ENCODE measurements around the gene USF2.
"Not testable (repeated sequence)": the region's sequence is repeated elsewhere in the genome, so short reads cannot be mapped to it uniquely, and the experiment has no call there.

Gene USF2

DNA sequence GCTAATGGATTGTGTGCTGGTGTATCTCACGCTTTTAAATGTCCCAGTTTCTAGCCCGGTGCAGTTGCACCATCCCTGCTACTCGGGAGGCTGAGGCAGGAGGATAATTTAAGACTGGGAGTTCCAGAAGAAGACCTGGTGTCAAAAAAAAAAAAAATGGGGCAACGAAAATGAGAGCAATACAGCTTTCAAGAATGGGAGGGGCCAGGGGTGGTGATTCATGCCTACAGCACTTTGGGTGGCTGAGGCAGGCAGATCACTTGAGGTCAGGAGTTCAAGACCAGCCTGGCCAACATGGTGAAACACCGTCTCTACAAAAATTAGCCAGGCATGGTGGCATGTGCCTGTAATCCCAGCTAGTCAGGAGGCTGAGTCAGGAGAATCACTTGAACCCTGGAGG is 17.3 kb downstream of the USF2 start:
- DNase-seq = not testable (repeated sequence)

DNA sequence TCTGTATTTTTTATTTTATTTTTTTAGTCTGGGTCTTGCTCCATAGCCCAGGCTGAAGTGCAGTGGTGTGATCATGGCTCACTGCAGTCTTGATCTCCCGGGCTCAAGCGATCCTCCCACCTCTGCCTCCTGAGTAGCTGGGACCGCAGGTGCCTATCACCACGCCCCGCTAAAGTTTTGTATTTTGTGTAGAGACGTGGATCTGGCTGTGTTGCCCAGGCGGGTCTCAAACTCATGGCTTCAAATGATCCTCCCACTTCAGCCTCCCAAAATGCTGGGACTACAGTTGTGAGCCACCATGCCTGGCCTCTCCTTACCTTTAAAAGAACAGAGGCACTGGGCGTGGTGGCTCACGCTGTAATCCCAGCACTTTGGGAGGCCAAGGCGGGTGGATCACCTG is 19.0 kb downstream of the USF2 start:
- DNase-seq = no peak

DNA sequence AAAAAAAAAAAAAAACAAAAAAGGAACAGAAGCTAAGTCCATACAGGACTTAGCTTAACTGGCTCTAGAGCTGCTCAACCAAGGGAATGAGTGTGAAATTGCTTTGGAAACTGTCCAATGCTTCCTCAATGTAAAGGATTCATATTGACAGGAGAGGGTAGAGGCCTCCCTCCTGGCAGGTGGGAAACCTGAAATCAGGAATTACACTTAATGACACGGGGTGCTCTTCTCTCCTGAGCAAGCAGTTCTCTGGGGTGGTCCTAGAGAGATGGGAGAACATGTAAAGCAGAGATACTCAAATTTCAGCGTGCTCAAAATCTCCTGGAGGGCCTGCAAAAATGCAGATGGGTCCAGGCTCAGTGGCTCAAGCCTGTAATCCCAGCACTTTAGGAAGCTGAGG is 19.6 kb downstream of the USF2 start:
- DNase-seq = no peak

DNA sequence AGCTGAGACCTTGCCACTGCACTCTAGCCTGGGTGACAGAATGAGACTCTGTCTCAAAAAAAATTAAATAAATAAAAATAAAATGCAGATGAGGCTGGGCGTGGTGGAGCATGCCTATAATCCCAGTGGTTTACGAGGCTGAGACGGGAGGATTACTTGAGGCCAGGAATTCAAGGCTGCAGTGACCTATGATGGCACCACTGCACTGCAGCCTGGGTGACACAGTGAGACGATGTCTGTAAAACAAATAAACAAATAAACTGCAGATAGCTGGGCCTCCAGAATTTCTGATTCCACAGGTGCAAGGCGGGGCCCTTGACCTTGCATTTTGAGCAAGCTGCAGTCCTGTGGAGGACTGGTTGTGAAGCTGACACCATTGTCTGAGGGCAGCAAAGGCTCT is 20.1 kb downstream of the USF2 start:
- DNase-seq = no peak

DNA sequence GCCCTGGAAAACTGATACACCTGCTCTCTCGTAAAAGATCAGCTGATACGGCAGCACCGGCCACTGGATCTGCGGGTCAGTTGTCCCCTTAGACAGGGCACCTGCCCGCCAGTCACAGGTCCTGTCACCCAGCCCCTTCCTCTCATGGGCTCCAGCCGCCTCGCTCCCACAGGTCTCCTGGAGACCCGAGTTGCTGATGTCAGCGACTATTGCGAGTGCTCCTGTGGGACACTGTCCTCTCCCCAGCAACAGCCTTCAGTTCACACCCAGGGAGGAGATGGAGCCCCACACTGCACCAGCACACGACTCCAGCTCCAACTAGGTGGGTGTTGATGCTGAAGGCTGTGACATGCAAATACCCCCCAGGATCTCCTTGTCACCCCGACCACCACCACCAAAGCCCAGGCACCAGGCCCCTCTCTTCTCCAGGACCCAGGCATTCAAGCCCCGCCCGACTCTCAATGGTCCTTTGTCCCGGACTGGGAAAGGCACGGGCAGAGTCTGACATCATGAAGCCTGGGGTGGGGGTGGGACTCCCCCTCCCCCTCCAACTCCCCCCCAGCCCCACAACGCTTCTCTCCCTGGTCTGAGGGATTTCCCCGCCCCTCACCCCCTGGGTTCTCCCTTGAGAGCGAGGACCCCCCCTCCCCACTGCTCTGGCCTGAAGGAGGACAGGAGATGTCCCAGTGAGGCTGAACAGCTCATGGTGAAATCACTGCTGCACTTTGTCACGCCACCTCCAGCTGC is 21.8 kb downstream of the USF2 start:
- DNase-seq = no peak

DNA sequence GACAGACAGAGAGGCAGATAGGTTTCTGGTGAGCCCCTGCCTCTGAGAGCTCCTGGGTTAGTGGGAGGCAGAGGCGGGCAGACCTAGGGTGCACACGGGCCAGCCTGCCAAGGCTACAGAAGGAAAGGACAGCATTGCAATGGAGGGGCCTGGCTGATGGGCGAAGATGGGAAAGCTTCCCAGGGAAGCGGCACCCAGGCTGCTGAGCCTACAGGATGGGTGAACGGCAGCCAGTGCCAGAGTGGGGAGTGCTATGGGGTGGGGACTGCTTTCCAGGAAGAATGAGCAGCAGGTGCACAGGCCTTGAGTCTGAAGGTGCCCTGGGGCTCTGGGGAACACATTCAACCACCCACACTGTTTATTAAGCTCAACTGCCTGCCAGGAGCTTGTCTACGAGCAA is 22.5 kb downstream of the USF2 start:
- DNase-seq = no peak

DNA sequence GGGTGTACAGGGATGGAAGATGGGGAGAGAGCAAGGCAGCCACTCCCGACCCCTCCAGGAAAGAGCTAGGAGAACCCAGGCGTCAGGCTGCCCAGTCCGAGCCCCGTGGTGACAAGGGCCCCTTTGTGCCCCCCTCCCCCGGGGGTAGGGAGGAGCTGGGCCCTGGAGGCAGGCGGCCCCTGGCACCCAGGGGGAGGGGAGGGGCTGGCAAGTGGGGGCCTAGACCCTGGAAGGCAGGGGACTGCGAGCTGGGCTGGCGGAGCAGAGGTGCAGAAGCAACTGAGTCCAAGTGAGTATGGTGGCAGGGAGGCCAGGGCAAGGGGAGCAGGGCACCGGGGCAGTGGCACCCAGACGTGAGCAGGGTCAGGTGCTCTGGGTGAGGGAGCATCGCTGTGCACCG is 23.2 kb downstream of the USF2 start, which contains the start of gene MAG:
Gene MAG (plus strand): TSS at position 246 of the 400 bp plus-strand sequence. CDS start 3,248 bp downstream, outside the sequence.
- no peak for DNase-seq

DNA sequence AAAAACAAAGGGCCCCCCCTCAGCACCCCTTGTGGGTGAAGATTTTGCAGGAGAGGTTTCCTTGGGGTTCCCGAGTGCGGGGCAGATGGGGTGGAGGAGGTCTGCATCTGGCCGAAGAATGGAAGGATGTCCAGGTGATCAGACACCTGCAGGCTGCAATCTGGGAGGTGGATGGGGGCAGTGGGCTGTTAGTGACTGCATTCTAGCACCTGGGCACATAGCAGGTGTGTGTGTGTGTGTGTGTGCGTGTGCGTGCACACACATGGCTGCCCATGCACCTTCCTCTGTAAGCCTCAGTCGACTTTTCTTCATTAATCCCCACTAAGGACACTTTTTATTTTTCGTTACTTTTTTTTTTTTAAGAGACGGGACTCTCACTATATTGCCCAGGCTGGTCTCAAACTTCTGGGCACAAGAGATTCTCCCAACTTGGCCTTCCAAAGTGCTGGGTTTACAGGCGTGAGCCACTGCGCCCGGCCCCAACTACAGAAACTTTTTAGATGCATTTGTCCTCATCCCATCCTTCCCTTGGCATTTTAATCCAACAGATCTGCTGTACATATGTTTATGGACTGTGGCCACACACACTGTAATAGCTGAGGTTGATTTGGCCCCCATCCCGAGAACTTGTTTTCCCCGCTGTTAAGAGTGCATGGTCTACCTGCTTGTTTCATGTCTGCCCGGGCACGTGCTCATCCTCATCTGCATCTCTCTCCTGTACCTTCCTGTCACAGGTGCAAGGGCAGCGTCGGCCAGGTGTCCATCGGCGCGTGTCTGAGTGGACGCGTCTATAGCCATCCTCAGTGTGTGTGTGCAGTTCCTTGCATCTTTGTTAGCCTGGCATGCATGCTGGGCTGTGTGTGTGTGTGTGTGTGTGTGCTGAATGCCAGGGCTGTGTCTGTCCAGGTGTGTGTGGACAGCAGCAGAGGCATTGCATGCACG is 23.9 kb downstream of the USF2 start:
- DNase-seq = no peak

DNA sequence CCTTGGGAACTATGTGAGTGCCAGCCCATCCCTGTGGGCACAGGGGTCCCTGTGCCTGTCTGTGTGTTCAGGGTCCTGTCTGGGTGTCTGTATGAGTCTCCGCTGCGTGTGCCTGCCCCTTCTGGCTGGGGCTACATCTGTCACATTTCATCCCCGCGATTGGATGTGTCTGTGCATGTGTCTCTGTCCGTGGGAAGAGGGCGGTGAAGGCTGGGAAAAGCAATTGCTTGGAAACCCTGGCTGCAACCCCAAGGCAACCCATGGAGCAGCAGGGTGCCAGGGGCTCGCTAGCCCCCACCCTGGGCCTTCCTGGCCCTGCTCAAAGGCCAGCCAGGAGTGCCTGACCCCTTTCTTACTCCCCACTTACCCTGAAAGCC is 24.6 kb downstream of the USF2 start:
- DNase-seq = no peak

DNA sequence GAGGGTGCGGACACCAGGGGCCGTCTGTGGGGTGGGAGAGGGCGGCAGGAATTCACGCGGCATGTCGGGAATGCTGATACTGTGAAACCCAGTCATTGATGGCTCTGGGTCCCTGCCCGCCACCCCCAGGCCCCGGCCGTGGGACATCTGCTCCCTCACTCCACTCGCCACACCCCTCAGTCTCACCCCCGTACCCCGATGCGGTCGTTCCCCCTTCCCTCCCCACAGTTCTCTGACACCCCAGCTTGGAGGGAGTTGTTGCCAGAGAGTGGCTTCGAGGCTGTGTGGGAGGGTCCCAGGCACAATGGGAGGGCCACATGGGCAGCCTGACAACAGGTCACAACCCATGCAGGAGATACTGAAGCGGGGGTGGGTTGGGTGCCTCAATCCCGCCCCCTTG is 25.0 kb downstream of the USF2 start:
- no peak for DNase-seq

DNA sequence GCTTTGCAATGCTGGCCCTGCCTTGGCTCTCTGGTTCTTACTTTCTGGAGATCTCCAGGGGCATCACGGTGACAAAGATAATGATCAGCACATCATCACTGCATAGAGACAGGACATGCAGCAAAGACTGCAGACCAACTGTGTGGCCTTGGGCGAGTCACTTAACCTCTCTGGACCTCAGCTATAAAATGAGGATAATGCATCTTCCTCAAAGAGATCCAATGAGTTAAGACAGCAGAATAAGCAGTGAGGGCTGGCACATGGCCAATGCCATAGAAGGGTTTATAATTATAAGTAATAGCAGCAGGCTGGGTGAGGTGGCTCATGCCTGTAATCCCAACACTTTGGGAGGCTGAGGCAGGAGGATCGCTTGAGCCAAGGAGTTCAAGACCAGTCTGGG is 25.6 kb downstream of the USF2 start:
- no peak for DNase-seq

DNA sequence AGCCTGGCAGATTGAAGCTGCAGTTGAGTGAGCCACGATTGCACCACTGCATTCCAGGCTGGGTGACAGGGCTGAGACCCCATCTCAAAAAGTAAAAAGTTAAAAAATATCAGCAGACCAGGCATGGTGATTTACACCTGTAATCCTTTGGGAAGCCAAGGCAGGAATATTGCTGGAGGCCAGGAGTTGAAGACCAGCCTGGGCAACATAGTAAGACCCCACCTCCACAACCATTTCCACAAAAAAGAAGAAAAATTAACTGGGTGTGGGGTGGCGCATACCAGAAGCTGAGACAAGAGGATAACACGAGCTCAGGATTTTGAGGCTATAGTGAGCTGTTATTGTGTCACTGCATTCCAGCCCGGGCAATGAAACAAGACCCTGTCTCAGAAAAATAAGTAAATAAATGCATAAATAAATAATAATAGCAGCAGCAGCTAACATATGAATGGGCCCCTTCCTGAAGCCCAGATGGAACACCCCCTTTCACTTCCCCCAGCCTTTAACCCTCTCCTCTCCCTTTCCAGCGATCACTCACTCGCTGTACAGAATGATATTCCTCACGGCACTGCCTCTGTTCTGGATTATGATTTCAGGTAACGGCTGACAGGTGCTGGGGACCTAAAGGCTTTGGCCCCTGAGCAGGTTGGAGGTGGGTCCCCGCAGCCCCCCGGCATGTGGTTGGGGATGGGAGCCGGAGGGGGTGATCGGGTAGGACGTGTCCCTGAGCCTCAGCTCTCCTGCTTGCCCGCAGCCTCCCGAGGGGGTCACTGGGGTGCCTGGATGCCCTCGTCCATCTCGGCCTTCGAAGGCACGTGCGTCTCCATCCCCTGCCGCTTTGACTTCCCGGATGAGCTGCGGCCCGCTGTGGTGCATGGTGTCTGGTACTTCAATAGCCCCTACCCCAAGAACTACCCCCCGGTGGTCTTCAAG is 26.4 kb downstream of the USF2 start:
- DNase-seq = no peak

DNA sequence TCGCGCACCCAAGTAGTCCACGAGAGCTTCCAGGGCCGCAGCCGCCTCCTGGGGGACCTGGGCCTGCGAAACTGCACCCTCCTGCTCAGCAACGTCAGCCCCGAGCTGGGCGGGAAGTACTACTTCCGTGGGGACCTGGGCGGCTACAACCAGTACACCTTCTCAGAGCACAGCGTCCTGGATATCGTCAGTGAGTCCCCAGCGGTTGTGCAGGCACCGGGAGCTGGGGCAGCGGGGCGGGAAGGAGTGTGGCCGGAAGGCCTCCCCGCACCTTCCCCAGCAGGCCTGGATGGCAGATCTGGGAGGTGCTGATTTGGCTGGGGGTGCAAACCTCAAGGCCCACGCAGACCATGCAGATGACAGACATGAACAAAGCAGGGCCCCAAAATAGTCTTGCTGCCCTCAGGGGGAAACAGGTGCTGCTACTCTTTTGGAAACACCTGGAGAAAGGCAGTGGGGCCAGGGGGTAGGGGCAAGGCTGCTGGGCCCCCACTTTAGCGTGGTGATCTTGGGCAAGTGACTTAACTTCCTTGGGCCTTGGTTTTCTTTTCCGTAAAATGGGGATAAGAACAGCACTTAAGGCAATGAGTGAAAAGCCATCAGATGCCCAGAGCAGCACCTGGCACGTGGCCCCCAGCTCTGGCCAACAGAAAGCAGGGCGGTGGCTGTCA is 27.2 kb downstream of the USF2 start:
- peak; percentile 75 for DNase-seq

DNA sequence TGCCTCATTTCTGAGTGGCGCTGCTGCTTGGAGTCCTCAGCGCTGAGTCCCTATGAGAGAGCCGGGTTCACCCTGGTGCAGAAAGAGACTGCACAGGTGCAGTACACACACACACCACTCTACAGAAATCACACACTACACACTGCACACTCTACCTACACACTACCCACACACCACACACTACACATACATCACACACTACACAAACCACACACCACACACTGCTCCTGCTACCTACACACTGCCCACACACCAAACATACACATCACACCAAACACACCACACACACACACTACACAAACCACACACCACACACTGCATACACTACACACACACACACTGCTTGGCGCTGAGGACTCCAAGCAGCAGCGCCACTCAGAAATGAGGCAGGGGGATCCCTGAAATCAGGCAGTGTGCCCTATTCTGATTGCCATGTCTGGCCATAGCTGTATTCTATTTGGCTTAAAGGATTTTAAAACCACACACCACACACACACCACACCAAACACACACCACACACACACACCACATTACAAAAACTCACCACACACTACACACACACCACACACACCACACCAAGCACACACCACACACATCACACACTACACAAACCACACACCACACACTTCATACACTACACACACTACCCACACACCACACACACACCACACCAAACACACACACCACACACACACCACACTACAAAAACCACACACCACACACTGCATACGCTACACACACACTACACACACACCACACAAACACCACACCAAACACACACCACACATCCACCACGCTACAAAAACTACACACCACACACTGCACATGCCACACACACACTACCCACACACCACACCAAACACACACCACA is 28.1 kb downstream of the USF2 start:
- no peak for DNase-seq

DNA sequence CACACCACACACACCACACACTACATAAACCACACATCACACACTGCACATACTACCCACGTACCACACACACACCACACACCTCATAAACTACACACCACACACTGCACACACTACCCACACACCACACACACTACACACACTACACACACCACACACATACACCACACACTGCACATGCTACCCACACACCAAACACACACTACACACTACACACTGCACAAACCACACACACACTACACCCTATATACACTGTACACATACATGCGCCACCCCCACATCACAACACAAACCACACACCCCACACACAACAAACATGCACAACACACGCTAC is 28.7 kb downstream of the USF2 start:
- DNase-seq = no peak

DNA sequence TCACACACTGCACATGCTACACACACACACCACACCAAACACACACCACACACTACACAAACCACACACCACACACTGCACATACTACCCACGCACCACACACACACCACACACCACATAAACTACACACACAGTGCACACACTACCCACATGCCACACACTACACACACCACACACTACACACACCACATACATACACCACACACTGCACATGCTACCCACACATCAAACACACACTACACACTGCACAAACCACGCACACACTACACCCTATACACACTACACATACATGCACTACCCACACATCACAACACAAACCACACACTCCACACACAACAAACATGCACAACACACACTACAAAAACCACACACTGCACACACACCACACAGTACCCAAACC is 29.2 kb downstream of the USF2 start:
- no peak for DNase-seq

DNA sequence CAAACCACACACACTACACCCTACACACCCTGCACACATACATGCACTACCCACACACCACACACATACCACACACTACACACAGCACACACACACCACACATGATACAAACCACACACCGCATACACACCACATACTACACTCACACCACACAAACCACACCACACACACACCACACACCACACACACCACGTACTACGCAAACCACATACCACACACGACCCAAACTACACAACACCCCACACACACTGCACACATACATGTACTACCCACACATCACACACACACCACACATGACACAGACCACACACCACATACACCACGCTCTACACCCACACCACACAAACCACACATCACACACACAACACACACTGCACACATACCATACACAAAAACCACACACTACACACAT is 29.8 kb downstream of the USF2 start:
- no peak for DNase-seq

DNA sequence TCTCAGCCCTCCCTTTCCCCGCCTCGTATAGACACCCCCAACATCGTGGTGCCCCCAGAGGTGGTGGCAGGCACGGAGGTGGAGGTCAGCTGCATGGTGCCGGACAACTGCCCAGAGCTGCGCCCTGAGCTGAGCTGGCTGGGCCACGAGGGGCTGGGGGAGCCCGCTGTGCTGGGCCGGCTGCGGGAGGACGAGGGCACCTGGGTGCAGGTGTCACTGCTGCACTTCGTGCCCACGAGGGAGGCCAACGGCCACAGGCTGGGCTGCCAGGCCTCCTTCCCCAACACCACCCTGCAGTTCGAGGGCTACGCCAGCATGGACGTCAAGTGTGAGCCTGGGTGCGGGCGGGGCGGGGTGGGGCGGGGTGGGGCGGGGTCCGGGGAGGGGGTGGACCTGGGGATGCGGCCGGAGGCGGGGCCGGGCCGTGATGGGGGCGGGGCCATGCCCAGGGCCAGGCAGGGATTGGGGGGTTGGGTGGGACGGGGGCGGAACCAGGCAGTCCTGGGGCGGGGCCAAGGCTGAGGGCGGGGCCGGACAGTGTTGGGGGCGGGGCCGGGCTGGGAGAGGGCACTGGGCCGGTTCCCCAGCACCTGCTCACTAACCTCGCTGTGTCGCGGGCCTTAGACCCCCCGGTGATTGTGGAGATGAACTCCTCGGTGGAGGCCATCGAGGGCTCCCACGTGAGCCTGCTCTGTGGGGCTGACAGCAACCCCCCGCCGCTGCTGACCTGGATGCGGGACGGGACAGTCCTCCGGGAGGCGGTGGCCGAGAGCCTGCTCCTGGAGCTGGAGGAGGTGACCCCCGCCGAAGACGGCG is 31.0 kb downstream of the USF2 start:
- no peak for DNase-seq

DNA sequence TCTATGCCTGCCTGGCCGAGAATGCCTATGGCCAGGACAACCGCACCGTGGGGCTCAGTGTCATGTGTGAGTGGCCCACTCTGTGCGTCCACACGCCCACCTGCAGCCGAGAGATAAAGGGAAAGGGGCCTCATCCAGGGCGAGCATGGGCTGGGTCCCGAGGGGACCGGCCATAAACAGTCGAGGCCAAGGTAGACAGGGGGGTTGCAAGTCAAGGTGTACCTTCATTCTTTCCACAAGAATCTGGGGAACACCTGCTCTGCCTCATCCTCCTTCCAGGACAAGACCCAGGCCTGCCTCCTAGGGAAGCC is 31.5 kb downstream of the USF2 start:
- DNase-seq = no peak

DNA sequence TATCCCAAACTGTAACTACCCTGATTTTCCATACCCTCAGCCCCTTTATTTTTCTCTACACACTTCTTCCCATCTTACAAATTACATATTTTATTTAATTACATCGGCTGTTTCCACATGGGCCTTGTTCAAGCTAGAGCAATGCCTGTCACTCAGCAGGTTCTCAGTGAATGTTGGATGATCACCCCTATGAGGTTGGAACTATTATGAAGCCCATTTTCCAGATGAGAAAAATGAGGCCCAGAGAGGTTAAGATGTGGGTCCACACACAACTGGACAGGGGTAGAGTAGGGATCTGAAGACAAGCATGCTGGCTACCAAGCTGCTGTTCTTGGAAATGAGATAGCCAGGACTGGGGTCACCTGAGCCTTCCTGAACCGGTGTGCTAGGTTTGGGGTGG is 33.2 kb downstream of the USF2 start:
- no peak for DNase-seq

DNA sequence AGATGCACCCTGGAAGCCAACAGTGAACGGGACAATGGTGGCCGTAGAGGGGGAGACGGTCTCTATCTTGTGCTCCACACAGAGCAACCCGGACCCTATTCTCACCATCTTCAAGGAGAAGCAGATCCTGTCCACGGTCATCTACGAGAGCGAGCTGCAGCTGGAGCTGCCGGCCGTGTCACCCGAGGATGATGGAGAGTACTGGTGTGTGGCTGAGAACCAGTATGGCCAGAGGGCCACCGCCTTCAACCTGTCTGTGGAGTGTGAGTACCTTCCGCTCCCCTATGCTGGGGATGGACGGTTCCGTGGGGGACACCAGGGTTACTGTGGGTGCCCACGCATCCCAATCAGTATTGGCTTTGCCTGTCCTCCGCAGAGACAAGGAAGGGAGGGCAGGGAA is 33.7 kb downstream of the USF2 start:
- DNase-seq = no peak

Data from activated CD8-positive, alpha-beta memory T cell treated with anti-CD3 and anti-CD28 coated beads for 24 hours (primary cell).